NCI-H187 treated with DMSO at 0.1 percent for 48 hours (cell line): ENCODE results near the gene ARID5B.

Experiments
- DNase-seq: peaks from one replicate; lab custom pipeline; 2025; lab: John Stamatoyannopoulos, UW

Gene ARID5B

DNA sequence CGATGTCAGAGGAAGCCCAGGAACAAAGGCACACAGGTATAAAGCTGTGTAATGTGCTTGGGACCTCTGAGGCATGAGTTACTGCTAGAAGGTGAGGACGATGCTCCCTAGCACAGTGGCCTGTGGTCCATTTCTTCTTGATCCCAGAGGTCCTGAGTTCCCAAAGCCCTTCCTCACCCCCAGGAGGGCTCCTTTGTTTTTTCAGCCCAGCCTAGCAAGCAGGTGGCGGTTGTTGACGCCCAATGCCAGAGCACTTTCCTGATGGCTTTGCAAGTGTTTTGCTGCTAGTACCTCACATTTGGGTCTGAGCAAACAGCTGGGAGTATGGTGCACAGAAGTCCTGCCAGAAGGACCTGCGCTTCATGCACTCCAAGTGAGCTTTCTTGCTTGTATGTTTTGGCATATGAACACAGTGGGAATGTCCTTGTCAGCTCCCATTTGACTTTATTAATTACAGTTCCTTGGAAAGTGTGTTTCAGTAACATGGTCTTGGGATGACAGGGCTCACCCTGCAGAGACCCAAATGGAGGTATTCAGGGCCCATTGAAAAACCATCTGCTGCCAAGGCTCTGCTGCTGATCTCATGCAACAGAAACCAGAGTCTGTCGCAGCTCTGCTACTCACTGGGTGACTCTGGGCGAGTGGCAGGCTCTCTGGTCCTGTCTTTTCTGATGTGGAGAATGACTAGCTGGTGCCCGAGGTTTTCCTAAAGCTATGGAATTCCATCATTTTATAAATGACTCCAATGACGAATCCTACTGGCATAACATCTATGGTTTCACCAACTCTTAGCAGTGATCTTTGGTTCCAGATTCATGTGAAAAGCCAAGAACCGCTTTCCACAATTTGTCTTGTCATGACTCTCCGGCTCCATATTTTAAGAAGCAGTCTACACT is 134.9 kb downstream of the ARID5B start:
- no peak for DNase-seq

- no peak for DNase-seq
Measured at GRCh38 chr10:62037166-62037831, 135.8 kb downstream of the ARID5B start.

- DNase-seq = no peak
Measured at GRCh38 chr10:62037890-62038608, 136.6 kb downstream of the ARID5B start.

GRCh38 chr10:62038609-62039190 is 137.2 kb downstream of the ARID5B start:
- no peak for DNase-seq

GRCh38 chr10:62039954-62040353 is 138.5 kb downstream of the ARID5B start:
- no peak for DNase-seq

DNA sequence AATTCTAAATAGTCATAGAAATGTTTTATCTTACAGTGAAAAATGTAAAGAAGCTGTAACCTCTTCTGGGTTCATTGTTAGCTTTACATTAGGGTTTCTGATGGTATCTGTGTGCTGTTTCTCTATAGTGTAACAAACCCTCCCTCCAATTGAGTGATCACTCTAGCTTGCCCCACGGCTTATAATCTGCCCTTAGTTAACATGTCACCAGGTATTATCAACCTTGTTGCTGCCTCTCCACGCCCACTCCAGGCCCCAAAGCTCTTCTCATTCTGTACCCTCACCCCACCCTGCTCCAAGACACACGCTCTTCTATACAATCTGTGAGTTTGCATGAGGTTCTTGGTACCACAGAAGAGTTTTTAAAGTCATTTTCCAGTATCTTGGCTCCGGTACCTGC is 139.4 kb downstream of the ARID5B start:
- DNase-seq = no peak

- DNase-seq = no peak
Measured at GRCh38 chr10:62043421-62044021, 142.0 kb downstream of the ARID5B start.

- no peak for DNase-seq
Measured at GRCh38 chr10:62044566-62044965, 143.1 kb downstream of the ARID5B start.

DNA sequence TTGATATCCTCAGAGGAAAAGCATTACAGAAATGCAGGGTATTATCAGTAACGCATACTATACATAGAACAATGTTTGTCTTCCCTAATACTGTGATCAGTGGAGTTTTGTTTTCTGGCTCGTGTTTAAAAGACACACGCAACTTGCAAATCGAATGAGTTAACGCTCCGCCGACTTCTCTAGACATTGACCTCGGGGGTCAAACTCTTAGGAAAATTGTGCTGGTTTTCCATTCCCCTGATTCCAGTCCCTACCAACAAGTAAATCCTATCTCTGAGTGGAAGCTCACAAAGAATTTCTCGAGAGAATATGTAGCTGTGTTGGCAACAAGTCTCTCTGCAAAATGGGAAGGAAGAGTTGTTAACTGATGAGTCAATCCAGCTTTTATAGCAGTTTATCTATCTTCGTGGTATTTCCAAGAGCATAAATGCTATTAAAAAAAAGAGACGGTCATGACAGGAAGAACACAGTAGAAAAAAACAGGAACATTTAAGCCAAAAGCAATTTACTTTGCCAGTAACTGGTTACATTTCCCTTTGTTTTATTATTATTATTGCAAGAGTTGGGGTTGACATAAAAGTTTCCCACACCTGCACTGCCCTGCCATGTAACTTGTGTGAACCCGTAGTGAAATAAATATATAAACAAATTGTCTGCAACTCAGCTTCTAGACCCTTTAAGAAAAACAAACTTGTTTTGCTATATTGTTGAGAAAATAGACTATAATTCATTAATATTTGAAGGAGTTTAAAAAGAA is 144.4 kb downstream of the ARID5B start:
- DNase-seq = no peak

- no peak for DNase-seq
Measured at GRCh38 chr10:62046522-62047227, 145.2 kb downstream of the ARID5B start.

DNA sequence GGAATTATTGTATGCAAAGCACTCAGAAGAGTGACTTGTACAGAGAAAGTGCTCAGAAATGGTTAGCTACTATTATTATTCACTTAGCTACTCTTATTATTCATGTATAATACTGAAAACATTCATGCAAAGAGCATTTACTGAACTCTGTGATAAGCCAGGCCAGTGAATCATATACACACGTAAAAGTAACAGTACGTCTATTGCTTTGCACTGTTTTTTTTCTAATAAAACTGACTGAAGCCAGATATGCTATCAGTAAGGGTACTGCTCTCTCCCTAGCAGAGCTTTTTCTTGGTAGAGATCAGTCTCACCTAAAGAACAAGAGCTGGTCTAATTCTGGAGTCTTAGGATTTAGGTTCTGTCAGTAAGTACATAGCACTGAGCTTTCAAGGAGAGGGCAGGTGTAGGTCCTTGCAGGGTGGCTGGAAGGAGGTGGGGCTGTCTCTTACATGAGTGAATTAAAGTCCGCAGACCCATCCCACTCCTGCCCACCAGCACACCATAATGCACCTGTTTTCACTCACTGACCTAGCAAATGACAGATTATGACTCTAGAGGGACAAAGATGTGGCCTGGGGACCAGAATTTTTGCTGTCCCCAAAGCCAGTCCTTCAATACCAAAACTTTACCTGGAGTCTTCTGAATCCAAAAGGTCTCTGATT is 145.9 kb downstream of the ARID5B start:
- no peak for DNase-seq

DNA sequence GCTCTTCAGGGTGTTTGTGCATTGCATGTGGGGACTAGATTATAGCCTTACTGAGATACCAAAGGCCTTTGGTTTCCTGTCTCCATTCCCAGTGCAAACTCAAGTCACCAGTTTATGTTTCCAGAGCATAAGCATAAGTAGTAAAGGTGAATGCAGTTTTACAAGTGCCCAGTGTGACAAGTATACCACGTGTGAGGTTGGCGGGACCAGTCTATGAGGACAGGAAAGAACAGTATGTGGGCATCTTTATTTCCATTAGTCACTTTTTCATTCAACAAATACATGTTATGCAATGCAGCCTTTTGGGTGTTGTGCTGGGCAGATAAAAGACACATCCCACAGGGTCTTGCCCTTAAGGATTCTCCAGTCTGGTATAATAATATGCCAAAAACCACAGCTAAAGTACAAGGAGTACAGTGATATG is 146.5 kb downstream of the ARID5B start:
- no peak for DNase-seq

GRCh38 chr10:62048470-62048869 is 147.0 kb downstream of the ARID5B start:
- no peak for DNase-seq

- DNase-seq = no peak
Measured at GRCh38 chr10:62048919-62049623, 147.6 kb downstream of the ARID5B start.

DNA sequence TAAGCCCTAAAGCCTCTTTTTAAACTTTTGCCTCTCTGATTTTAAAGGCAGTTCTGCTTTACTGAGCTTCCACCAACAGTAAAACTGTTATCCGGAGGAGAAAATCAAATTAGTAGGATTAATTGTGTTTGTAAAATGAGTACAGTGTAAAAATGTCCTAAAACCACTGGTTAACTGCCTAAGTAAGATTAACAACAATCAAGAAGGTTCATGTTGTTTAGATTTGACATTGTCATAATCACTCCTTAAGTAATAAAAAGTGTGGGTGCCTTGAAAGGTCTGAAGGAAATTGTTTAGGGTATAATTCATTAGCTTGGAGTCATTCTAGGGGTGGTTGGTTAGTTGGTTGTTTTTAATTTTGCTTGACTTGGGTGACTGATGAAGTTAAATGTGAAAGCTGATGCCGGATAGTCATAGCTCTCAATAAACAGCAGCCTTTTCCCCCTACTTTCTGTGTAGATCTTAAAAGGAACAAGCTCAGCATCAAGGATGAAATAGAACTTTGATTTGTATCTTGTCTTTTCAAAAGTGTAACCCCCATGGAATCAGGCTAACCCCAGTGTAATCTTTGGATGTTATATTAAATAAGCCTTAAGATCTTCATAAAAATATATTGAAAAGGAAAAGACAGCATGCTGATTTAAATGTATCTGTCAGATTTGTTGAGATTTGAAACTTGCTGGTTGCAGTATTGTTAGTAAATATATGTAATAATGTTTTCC is 148.3 kb downstream of the ARID5B start:
- no peak for DNase-seq

- DNase-seq = no peak
Measured at GRCh38 chr10:62050346-62050892, 148.9 kb downstream of the ARID5B start.

- no peak for DNase-seq
Measured at GRCh38 chr10:62050893-62051433, 149.5 kb downstream of the ARID5B start.

DNA sequence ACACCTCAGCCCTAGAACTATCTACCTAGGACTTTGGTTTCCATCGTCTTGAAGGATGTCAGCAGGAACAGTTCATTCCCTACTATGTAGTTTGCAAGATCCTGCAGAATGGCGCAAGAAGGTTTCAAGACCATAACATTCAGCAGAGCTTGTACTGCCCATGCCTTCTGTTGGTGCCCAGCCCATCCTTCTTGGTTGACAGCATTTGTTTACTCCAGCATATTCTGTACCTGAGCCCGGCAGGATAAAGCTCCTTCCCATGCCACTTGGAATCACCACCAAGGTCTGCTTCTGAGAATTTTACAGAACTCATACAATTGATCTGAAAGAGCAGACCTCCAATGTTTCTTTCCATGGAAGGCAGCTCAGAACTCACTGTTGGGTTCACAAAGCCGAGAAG is 150.8 kb downstream of the ARID5B start:
- no peak for DNase-seq
